ENCODE data around the gene PXK.
A peak's percentile ranks its signal among the peaks of the same experiment; 100 is the strongest.

PXK gene

GRCh38 chr3:58470363-58471024 lies 137.8 kb downstream of the PXK start:
- DNase-seq = no peak

- peak; percentile 60 for DNase-seq
Measured at GRCh38 chr3:58471025-58471887, 138.6 kb downstream of the PXK start.

- DNase-seq = no peak
Measured at GRCh38 chr3:58473275-58473674, 140.6 kb downstream of the PXK start.

- DNase-seq = no peak
Measured at GRCh38 chr3:58474348-58474911, 141.7 kb downstream of the PXK start.

- no peak for DNase-seq
Measured at GRCh38 chr3:58474967-58475578, 142.4 kb downstream of the PXK start.

Measured in NCI-H2107 (cell line).